22Rv1 (cell line): ENCODE measurements around the gene CEP192.

Source experiments
- CTCF ChIP-seq: fragments of 450-650 bp; IDR thresholded peaks from 2 replicates; pipeline ENCODE4 v1.5.1; 2017; ENCODE audit warnings: mild to moderate bottlenecking
- ZFX ChIP-seq: fragments of 450-650 bp; IDR thresholded peaks from 2 replicates; pipeline ENCODE4 v1.6.1; 2017; ENCODE audit warnings: antibody characterized with exemption, borderline replicate concordance

GRCh38 chr18:13145636-13146190 lies 154.6 kb downstream of the CEP192 start:
- TF ChIP-seq CTCF, result no peak
- TF ChIP-seq ZFX, result no peak
